ENCODE measurements around the gene HTR7.

HTR7 gene

DNA sequence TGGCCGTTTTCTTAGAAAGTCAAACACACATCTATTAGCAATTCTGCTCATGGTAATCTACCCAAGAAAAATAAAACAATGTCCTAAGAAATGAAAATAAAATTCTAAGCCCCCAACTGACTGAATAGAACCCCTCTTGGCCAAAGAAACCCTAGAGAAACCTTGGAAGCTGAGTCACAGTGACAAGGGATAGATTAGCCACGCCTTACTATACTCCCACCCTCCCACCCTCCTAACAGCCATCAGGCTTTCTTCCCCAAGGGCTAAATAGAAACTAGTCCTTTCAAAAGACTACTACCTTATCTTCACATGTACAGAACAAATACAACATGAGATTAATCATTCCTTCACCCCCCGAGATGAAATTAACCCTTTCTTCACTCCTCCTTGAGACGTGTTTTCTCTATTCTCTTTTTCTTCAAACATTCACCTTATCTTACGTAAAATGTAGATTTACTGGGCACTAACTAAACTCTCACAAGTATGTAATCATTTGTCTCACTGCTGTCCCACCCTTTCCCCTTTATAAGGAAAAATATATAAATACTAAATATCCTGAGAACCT, 57.5 kb downstream of the HTR7 start:
- no peak for DNase-seq

DNA sequence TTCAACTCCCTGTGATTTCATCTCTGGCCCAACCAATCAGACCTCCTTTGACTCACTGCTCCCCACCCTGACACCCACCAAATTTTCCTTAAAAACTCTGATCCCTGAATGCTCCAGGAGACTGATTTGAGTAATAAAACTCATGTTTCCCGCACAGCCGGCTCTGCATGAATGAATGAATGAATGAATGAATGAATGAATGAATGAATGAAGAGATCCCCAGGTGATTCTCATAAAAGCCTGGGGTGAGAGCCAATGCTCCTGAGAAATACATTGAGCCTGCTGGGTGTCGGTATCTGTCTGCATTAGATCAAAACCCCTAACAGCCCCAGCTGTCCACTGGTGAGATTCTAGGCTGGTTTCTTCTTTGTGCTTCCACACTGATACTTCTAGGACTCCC, 58.7 kb downstream of the HTR7 start:
- DNase-seq: no peak

DNA sequence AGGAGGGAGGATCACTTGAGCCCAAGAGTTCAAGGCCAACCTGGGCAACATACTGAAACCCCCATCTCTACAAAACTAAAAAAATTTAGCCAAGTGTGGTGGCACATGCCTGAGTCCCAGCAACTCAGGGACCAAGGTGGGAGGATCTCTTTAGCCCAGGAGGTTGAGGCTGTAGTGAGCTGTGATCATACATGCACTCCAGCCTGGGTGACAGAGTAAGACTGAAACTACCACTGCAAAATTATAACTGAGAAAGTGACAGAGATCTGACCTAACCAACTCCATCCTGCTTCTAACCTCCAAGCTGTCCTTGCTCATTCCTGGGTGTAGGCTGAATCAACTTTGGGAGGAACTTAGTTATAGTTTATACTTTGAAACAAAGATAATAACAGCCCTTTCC, 59.4 kb downstream of the HTR7 start:
- no peak for DNase-seq

DNA sequence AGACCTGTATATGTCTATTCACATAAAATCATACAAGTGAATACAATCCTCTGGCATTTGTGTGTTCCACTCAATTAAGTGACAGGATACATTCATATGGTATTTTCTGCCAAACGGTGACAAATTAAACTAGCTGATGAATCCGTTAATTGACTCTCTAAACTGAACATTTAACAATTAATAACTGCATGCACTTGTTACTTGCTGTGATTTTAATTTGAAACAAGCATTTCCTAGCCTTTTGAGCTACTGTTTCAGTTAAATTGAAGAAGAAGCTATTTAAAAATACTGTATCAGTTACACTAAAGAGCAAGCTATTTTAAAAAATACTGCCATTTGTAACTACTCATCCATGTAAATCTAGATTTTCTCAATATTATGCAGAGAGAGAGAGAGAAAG, 67.4 kb downstream of the HTR7 start:
- DNase-seq: no peak

DNA sequence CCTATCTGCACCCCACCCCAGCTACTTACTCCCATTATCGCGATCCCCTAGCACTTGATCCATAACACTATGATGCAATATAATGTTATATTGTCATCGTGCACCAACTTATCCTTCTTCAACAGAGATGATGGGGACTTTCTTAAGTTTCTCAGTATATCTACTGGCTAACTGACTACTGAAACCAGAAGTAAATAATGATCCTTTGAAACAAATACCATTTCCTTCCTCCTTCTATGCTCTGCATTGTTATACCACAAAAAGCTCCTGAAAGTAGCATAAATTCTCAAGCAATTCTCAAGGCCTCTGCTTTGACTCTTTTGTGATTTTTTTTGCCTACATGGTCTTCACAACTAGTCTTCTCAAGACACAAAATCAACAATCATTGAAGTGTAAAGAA, 68.9 kb downstream of the HTR7 start:
- DNase-seq: no peak

DNA sequence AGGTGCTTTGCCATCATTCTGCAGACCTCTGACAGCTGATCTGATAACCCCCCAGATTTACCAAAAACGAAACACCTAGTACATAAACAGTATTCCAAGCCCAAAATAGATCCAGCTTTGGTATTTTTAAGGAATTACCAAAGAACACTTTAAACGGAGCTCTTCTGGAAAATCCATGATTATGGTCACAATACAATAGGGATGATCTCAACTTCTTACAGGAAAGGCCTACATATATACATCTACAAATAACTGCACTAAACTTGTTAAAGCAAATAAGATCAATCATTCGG, 69.7 kb downstream of the HTR7 start:
- no peak for DNase-seq

DNA sequence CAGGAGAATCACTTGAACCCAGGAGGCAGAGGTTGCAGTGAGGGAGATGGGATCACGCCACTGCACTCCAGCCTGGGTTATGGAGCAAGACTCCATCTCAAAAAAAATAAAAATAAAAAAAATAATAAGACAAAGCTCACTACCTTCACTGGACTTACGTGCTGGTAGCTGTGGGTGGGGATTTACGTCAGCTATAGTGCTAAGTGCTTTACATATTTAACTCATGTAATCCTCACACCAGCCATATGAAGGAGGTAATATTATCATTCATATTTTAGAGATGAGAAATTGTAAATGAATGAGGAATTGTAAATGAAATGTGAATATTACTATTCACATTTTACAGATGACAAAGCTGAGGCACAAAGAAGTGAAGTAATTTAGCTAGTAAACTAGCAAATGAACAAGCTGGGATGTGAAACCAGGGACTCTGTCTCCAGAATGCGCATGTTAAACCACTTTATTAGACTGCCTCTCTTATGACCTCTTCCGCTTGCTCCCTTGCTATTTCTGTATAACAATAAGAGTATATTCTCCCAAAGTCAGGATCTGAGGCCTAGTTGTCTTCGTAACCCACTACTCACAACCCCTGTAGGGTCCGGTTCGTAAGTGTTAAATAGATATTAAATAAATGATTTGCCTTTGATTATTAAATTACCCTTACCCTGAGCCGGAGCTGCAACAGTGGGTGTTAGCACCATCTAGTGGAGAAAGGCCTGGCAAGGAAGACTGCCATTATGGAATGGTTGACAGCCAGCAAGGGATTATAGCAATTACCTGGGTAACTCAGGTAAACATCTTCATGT, 70.2 kb downstream of the HTR7 start:
- DNase-seq: peak; percentile 13

DNA sequence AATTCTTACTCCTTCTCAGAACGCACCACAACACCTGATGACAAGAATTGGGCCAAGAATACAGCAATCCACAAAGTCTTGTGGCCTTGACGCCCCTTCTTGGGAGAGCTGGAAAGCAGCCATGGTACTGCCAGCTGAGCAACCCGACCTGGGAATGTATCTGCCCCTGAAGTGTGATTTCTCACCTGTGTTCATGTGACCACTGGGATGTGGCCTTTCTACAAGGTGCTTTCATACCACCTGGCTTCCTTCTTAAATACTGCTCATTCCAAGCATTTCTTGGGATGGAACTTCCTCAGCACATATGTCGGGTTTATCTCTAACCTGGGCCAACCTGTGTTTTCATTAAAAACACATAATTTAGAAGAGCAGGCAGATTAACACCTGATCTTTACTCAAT, 72.1 kb downstream of the HTR7 start:
- DNase-seq: no peak

DNA sequence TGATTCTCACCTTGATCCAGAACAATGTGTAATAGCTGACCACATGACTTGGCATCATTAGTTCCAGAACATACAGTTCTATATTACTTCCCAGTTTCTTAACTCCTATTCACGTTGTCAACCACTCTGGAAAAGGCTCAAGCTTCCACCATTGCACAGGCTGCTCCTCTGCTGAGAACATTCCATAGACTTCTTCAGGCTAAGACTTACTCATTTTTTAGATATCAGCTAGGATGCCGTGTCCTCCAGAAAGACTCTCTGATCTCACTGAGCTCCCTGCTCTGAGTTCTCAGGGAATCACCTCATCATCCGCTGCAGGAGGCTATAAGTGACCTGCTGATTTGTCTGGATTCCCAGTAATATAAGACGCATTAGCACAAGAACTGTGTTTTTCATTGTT, 73.1 kb downstream of the HTR7 start:
- DNase-seq: no peak

DNA sequence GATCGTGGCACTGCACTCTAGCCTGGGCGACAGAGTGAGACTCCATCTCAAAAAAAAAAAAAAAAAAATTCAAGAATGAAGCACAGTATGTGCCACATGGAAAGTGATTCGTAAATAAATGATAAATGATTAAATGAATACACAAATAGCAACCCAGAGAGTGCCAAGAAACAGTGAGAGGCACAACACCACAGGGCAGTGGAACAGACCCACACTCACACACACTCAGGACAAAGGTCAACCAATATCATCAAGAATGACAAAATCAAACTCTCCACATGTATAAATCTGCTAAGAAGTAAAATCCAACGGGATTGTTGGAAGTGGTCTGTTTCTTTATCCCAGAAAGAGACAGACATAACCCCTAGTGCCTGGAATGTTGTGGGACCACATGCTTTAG, 77.4 kb downstream of the HTR7 start:
- DNase-seq: no peak

DNA sequence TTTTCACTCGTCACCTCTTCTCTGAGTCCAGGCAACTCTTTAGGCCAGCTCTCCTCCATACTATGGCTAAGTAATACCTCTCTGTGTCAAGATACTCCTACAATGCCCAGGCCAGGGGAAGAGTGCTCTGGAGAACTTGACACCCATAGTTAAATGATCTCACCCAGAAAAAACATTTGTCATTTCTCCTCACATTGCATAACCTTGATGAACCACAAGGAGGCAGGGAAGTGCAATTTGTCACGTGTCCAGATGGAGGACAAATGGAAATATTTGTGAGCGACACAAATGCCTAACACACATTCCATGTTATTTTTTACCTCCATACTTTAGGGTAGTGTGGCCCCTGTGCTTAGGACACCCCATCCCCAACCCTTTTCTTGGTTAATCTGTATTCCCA, 78.3 kb downstream of the HTR7 start:
- no peak for DNase-seq

DNA sequence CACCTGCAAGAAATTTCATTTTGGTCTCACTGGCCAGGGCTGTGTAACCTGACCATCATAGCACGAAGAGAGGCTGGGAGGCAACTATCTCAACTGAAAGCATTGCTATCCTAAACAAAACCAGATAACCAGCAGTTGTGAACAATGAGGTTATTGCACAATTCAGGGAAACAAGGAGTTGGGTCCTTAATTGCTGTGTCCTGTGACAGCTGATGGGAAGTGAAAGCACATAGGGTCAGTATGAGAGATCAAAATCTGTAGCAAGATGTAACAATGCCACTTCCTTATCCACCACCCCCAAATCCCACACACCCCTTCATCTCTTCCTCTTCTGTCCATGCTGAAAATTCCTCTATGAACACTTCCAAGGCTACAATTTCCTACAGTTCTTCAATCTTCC, 80.2 kb downstream of the HTR7 start:
- DNase-seq: no peak

DNA sequence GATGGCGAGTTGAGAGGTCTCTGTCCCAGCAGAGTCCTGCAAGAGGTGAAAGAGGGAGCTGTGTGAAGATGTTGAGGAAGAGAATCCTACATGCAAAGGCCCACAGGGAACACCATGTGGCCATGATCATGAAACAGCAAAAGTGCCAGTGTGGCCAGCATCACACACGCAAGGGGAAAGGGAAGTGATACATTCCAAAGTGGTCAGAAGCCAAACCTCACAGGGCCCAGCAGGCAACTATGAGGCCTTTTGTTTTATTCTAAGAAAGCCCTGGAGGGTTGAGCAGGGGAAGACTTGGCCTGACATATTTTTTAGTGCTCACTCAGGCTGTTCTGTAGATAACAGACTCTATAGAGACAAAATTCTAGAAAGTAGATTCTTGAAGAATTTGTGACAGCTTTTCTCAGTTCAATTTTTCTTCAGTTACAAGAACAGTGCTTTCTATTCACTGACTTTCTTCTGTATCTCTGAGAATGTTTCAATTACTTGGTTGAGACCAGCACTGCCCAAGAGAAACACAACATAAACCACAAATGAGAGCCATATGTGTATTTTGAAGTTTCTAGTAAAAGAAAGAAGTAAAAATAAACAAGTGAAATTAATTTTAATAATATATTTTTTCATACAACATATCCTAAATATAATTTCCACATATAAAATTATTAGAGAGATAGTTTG, 82.3 kb downstream of the HTR7 start:
- peak; percentile 52 for DNase-seq

DNA sequence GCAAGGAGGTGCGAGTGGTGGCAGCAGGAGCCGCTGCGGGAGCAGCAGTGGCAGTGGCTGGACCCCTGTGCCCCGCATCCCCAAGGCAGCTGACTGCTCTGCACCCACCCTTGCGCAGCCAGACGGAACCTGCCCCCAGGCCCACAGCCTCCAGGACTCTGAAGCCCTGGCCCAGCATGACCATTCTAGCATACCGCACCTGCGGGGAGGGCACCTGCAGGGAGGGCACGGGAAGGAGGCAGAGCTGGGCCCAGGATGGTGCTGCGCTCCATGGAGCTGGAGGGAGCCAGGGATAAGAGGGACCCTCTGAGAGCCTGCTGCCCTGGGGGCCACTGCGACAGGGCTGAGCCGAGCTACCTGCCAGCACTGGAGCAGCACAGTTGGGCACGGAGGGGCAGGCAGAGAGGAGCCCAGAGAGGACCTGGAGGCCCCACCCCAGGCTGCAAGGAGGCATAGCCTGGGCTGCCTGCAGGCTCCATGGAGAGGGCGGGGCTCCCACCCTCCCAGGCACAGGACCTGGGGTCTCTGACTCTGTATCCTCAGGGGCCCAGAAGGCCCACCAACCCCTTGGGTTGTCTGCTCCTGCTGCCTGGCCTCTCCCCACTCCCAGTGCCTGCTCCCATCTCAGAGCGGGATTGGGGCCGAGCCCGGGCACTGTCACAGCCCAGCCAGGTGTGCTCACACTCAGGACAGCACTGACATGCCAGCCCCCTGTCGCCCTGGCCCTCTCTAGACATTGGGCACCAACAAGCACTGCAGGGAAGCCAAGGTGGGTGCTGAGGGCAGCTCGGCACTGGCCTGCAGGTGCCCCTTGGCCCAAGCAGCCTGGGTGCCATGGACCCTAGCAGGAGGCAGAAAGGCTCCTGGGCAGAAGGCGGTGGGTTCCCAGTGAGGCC, 87.6 kb downstream of the HTR7 start:
- DNase-seq: no peak

DNA sequence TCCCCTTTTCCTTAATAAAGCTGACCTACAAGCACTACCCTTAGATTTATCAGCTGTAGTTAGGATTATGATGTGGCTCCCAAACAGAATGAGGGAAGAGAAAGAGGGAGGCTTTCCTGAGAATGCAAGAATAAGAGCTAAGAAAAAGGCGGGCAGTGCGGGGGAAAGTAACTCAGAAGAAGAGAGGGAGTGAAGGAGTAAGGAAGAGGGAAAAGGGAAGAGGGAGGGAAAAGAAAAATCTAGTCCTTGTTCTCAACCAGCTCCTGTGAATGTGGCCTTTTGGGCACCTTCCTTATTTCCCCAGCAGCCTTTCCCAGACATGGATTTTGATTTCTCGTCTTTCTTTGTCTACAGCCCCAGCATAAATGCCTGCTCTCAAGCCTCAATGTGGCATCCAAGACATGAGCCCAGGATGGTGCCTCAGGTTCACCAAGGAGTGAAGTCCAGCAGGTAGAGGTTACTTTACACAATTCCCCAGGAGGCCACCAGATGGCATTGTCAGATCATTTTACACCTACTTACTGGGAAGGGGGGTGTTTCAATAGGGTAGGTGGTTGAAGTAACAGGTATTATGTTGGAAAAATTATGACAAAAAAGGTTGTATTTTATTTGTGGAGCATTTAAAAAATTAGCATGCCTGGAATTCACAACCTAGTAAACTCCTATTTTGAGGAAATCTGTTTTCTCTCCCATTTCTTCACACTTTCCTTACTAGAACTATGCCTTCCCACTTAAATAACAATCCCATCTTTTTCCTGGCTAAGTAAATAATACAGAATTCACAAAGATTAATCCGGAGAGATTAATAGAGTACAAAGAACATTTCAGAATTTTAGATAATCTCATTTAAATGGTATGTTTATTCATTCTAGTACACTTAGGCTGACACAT, 106.5 kb downstream of the HTR7 start:
- no peak for DNase-seq

DNA sequence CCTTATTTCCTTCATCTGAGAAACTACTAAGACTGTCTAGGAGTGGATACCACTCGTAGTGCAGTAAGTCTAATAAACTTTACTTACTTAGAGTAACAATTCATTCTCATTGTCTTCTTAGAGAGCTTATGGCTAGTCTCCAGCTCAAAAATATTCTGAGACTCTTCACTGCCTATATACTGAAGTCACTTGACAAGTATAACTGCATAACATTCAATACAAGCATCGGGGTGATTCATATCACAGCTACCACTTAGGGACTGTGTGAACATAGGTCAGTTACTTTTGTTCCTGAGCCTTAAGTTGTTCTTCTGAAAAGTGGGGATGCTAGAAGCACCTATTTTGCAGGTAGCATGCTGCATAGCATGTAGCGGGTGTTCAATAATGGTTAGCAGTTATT, 111.0 kb downstream of the HTR7 start:
- DNase-seq: no peak

DNA sequence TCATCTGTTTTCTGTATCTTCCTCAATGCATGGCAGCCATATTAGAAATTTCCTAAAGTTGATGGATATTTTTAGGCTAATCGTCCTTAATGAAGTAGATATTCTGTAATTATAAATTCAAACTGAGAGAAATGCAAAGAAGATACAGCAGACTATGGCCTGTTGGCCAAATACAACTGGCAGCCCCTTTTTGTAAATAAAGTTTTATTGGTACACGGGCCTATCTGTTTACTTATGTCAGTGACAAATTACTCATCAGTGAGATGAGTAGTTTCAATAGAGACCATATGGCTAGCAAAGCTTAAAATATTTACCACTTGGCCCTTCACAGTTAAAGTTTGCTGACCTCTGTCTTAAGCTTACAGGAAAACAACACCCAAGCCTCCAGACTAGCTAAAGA, 112.3 kb downstream of the HTR7 start:
- DNase-seq: no peak

DNA sequence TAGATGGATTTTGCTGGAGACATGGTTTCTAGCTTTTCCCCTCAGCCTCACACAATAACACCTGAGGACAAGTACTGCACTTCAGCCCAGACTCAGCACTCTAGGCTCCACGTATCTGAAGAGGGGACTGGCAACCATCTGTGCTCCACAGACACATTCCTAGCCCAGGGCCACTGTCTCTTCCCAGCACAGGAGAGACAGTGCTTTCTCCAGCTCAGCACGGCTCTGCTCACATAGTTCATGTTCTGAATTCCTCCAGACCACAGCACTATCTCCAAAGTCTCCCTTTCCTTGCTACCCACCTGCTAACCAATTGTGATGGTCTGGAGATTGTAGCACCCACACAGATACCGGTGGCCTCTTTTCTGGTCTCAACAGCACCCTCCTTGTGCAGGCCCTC, 114.5 kb downstream of the HTR7 start:
- DNase-seq: no peak

DNA sequence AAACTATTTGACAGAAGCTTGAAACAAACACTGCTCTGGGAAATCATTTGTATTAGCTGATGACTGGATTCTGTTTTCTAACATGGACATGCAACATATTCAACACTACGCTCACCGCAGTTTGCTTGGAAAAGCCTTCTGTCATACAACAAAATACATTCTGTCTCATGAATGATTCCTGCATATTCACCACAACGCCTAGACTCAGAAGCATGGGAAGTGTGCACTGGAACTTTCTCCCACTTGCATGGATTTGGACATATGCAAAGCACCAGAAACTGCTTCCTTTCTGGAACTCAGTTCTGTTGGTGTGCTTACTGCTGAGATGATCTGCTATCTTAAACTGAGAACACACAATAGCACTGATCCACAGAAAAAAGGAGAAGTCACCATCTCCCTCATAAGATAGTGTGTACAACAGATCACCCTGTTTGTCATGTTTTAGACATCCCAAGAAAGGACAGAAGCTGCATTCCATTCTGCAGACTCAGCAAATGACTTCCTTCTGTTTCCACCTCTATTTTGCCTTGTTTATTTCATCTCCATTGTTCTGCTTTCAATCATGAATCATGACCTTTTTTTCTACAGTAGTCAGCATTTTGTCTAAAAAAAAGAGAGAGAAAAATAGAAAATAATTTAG, 115.8 kb downstream of the HTR7 start:
- no peak for DNase-seq

DNA sequence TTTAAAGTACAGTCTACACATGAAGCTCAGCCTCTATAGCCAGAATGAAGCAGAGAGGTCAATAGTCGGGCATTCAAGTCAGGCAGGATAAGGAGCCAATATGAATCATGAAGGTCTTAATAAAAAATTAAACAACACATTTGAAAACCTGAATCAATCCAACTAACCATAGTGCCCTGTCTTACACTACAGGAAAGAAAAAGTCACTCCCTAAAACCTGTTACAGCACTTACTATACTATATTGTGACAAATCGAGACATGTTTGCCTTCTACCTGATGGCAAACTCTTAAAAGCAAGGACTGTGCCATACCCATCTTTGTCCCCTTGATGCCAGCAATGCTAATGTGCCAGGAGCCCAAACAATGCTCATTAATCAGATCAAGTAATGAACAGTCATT, 117.6 kb downstream of the HTR7 start:
- no peak for DNase-seq

DNA sequence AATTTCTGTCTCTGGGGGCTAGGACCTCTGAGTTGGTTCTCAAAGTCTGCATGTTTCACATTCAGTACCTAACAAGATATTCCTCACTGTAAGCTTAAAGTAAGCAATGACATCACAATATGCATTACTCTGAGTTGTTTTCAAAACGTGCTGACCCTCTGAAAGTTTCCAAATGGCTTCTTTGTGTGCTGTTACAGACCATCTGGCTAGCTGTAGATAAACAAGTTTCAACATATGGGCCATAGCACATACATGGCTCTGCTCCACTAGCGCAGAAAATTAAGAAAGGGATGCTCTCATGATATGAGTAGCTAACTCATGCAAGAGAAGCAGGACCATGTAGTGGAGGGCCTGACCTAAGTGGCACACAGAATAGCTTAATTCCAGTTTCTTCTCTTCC, 119.0 kb downstream of the HTR7 start:
- DNase-seq: no peak

DNA sequence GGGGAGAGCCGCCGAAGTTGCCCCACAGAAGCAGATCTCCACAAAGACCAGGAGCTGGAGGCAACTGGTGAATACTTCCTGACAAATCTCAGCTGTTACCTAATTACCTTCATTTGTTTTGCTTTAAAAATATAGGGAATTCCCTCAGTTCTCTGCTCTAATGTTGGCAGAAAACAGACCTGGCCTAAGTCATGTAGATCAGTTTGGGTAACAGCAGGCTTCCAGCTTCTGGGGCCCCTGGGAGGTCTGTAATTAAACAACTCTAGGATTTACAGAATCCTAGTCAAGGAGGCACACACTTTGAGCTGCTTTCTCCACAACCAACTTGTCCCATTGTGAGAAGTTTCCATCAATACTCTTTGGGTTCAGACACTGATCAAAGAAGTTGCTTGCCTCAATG, 123.4 kb downstream of the HTR7 start:
- no peak for DNase-seq
